IPS-NIHi7 (cell line): ENCODE data around the gene SUMO3.
"Not testable (repeated sequence)": the region's sequence is repeated elsewhere in the genome, so short reads cannot be mapped to it uniquely, and the experiment has no call there.

Experiments
- DNase-seq: peaks from one replicate; pipeline ENCODE4 v3.0.0; 2012; ENCODE audit warnings: mixed read lengths; ENCODE audit errors: extremely low spot score

Gene SUMO3

GRCh38 chr21:44847261-44848056 lies 29.6 kb upstream of the SUMO3 start:
- DNase-seq = no peak

DNA sequence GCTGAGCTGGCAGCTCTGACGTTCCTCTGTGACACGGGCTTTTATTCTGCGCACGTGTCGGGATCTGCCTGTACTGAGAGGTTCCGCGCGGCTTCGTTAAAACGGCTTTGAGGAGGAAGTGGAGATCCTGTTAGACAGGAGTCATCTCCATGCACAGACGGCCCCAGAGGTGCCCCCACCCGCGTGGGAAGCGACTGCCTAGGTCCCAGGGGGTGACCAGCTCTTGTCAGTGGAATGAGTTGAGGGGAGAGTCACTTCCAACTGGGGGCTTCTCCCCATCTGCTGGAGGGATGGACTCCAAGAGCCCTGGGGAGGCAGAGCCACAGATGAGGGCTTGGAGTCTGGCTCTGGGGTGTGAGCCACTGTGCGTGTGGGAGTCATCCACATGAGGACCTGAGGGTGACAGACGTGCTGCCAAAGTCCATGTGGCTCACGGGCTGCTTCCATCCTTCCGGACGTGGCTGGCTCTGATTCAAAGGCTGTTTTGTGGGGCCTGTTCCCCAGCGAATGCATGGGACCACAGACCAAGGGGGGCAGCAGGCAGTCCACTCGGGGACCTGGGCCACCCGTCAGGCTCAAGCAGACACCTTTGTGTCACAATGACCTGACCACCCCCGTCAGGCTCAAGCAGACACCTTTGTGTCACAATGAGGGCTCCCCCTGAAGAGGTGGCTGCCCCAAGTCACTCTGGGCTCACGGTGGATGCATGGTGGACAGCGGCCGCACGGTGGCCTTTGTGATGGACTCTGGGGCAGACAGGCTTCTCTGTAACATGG lies 28.8 kb upstream of the SUMO3 start:
- no peak for DNase-seq

DNA sequence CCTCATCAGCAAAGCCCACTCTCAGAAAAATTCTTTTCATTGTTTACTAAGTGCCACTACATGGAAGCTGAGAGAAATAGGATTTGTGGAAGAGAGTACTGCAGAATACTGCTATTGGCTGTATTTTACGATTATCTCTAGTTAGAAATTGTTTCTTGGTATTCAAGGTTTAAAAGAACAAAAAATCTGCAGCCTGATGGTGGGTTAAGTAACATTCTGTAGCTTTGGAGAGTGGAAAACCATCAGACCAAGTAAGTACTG lies 28.3 kb upstream of the SUMO3 start:
- DNase-seq = no peak

- peak; percentile 84 for DNase-seq
Measured at GRCh38 chr21:44845418-44846223, 27.8 kb upstream of the SUMO3 start.

- DNase-seq = no peak
Measured at GRCh38 chr21:44844256-44844655, 26.4 kb upstream of the SUMO3 start.

GRCh38 chr21:44842721-44843445 lies 25.0 kb upstream of the SUMO3 start:
- no peak for DNase-seq

- DNase-seq = no peak
Measured at GRCh38 chr21:44842087-44842486, 24.2 kb upstream of the SUMO3 start.

DNA sequence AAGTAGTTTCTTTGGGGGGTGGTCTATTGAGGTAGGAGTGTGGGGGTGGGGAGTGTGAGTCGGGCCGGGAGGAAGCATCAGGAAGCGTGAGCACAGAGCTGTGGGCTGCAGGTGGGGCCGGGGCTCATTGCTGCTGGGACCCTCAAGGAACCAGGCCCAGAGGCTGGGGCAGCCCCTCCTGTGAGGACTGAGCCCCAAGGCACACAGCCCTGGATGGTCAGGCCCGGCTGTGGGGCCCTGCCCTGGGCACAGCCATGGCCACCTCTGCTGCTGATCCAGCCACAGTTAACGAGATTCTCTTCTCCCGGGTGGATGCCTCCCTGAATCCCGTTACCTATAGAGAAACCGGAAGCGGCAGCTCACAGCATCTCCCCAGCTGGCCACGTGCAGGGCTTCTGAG lies 22.9 kb upstream of the SUMO3 start:
- no peak for DNase-seq

DNA sequence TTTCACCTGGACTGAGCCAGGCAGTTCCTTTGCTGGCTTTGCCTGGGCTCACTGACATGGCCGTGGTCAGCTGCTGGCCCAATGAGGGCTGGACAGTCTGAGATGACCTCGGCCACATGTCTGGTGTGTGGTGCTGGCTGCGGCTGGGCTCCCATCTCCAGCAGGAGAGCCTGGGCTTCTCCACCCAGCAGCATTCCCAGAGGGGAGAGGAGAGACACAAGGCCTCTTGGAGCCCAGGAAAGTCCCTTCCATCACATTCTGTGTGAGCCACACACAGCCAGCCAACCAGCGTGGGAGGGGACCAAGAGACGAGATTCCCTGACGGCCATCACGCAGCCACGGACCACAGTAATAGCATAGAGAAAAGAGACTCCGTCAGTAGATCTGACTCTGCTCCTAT lies 21.1 kb upstream of the SUMO3 start:
- DNase-seq = no peak

DNA sequence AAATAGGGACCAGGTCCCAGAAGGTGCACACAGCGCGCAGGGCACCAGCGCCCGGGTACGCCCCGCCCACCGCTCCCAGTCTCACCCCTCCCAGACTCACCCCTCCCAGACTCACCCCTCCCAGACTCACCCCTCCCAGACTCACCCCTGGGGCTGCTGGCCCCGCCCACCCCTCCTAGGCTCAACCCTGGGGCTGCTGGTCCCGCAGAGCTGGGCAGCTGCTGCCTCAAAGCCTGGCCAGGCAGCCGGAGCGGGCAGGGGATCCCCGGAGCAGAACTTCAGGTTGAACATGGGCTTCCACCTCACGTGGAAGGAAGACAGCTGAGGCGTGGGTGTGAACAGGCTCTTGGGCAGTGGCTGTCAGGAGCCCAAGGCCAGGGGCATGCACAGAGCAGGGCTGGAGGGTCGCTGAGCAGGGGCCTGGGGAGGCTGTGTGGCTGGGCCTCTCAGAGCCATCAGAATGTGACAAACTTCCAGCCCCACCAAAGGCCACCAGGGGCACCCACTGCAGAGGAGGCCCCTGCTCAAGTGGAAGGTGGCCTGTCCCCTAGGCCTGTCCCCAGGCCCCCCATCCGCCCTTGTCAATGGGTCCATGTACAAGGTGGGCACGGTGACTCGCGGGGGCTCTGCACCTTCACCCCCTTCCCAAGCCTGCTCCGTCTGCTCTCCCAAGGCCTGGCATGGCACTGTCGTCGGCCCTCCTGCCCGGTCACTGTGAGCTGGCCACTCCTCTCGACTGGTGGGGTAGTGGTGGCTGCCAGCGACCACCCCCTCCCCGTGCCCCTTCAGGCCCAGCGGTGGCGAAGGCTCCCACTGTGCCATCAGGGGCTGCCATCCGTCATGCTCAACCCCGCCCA lies 20.4 kb upstream of the SUMO3 start:
- no peak for DNase-seq

DNA sequence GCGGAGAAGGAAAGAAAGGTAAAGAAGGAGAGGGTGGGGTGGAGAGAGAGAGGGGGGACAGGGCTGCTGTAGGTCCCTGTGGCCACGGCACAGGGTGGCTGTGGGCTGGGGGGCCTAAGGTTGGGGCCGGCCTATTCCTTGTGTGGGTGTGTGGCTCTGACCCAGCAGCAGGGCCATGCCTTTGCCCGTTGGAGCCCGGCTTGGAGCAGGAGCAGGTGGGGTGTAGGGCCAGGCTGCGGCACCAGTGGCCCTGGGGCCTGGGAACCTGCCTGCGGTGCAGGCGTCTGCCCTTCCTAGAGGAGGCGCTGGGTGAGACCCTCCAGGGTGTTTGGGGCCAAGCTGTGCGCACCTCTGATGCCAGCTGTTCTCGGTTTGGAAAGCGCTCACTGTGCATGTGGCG lies 19.7 kb upstream of the SUMO3 start:
- DNase-seq = no peak

DNA sequence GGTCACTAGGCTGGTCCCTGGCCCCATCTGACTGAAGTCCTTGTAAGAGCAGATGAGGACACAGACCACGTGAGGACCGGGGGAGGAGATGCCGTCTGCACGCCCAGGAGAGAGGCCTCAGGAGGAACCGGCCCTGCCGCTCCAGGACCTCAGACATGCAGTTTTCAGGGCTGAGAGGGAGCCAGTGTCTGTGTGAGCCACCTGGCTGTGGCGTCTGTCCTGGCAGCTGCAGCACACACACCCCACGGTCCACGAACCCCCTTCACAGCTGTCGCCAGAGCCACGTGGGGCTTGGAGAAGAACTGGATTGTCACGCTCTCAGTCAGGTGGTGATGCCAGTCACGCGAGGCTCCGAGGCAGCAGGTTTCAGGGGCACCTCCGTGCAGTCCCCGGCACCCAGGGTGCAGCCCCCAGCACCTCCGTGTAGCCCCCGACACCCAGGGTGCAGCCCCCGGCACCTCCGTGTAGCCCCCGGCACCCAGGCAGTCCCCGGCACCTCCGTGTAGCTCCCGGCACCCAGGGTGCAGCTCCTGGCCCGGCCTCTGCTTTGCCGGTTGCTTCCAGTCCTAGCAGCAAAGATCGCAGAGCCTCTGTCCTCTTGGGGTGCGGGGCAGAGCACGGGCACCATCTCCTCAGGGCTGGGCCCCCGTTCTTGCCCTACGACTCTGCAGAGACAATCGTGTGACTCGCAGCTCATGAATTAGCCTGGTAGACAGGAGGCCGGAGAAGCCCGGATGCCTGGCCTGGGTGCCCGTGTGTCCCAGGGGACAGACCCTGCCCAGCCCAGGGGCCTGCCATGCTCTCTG lies 19.0 kb upstream of the SUMO3 start:
- no peak for DNase-seq

- no peak for DNase-seq
Measured at GRCh38 chr21:44836349-44836665, 18.4 kb upstream of the SUMO3 start.

DNA sequence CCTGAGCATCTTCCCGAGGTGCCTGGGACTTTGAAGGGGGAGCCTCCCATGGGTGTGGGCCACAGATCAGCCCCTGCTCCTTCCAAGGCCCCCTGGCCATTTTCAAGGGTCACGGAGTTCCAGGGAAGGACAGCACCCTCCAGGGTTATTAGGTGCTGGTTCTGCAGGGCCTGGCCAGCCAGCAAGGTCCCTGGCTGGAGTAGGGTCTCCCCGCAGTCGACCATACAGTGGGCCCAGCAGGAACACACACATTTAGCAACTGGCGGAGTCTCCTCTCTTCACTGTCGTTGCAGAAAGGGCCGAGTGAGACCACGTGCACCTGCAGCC lies 17.7 kb upstream of the SUMO3 start:
- no peak for DNase-seq

DNA sequence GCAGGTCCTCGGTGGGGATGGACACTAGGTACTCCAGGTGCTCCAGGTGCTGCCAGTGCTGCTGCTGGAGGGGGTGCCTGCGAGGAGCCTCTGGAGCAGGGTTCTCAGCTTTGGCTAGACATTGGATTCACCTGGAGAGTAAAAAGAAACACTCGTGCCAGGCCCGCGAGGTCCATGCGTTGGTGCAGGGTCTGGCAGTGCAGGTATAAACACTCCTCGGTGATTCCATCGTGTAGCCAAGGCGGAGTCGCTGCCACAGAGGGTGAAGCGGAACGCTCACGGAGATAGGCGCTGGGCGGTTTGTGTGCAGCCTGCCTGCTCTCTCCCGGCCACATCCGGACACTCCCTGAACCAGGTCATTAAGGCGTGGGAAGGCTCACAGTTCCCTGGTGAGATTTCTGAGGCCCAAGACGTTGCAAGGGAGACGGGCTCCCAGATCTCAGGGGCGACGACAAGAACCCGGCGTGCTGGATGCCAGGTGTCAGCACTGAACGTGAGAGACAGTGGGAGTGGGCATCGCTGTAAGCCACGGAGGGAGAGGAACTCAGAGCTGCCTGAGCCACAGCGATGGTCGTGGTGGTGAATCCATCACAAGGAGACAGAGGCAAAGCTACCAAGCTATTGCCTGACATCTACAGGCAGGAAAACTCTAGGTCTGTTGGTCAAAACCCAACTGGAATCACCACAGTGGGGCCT lies 17.2 kb upstream of the SUMO3 start:
- no peak for DNase-seq

DNA sequence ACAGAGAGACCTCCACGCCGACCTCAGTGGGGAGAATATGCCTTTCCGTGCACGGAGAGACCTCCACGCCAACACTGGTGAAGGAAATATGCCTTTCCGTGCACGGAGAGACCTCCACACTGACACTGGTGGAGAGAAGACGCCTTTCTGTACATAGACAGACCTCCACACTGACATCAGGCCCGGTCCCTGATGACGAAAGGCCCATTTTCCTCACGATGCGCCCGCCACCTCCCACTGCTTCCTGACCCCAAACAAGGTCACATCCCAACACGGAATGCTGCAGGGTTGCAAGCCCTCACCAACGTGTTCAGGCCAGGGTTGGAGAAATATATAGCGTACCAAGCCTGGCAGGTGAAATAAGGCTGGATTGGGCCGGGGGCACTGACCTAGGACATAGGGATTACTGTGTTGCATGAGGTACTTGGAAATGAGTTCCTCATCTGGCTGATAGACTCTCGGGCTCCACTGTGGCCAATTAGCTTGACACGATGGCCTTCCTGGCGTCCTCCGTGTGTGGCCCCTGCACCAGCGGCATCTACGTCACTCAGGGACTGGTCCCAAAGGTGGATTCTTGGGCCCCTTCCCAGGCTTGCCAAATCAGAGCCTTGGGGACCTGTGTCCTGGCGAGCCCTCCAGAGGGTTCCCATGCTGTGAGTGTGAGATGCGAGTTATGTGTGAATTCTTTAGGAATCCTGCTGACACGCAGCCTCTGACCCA lies 16.5 kb upstream of the SUMO3 start:
- DNase-seq = no peak

- no peak for DNase-seq
Measured at GRCh38 chr21:44833663-44834062, 15.8 kb upstream of the SUMO3 start.

DNA sequence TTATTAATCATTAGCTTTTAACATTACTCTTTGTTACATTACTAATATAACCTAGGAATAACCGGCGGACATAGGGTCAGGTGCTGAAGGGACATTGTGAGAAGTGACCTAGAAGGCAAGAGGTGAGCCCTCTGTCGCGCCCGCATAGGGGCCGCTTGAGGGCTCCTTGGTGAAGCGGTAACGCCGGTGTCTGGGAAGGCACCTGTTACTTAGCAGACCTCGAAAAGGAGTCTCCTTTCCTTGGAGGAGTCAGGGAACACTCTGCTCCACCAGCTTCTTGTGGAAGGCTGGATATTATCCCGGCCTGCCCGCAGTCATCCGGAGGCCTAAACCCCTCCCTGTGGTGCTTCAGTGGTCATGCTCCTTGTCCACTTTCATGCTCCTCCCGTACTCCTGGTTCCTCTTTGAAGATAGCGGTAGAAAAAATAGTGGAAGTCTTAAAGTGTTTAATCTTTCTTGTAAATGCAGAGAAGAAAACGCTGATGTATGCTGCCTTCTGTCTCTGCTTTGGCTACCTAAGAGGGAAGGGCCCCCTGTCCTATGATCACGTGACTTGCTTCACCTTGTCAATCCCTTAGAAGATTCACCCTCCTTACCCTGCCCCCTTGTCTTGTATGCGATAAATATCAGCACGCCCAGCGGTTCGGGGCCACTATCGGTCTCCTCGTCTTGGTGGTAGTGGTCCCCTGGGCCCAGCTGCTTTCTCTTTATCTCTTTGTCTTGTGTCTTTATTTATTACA lies 14.8 kb upstream of the SUMO3 start:
- not testable (repeated sequence) for DNase-seq
